ENCODE results near the gene SCGB1D4.
"Not testable (repeated sequence)": the region's sequence is repeated elsewhere in the genome, so short reads cannot be mapped to it uniquely, and the experiment has no call there.

SCGB1D4 gene
- 0 reads per million in 2 experiments for total RNA-seq

GRCh38 chr11:62298975-62299374 is at the start of gene SCGB1D4:
SCGB1D4 (minus strand) TSS chr11:62299075; CDS start chr11:62299010, 65 bp downstream.
- no peak for DNase-seq (ENCODE audit: low read depth)

DNA sequence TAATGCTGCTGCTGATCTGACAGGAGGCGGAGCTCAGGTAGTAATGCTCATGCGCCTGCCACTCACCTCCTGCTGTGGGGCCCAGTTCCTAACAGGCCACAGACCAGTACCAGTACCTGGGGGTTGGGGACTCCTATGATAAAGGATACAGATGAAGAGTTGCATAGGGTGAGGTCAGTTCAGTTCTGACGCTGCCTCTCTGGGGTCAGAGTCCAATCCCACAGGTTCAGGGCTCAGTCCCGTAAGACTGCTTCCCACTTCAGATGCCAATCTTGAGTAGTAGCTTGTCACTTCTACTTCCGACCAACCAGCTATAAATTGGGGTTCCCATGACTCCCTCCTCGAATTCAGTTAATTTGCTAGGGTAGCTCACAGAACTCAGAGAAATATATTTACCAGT is 47.0 kb upstream of the SCGB1D4 start:
- DNase-seq (ENCODE audit: low read depth) = no peak

DNA sequence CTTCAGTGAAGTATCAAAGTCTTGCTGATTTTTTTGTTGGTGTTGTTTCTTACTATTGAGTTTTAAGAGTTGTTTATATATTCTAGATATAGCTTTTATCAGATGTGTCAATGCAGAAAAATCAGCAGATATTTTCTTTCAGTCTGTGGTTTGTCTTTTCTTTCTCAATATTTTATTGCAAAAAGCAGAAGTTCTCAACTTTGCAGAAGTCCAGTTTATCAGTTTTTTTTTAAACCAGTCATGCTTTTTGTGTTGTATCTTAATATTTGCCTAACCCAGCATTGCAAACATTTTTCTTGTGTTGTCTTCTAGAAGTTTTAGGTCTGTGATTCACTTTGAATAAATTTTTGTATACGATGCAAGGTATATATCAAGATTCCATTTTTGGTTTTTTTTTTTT is 45.3 kb upstream of the SCGB1D4 start:
- no peak for DNase-seq (ENCODE audit: low read depth)

DNA sequence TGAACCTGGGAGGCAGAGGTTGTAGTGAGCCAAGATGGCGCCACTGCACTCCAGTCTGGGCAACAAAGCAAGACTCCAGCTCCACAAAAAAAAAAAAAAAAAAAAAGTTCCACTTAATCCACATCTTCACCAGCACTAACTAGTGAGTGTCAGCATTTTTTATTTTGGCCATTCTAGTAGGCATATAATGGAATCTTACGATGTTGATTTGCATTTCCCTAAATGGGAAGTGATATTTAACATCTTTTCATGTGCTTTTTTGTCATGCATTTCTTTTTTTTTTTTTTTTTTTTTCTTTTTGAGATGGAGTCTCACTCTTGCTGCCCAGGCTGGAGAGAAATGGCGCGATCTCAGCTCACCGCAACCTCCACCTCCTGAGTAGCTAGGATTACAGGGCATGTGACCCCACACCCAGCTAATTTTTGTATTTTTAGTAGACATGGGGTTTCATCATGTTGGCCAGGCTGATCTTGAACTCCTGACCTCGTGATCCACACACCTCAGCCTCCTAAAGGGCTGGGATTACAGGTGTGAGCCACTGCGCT is 44.8 kb upstream of the SCGB1D4 start:
- DNase-seq (ENCODE audit: low read depth) = not testable (repeated sequence)

DNA sequence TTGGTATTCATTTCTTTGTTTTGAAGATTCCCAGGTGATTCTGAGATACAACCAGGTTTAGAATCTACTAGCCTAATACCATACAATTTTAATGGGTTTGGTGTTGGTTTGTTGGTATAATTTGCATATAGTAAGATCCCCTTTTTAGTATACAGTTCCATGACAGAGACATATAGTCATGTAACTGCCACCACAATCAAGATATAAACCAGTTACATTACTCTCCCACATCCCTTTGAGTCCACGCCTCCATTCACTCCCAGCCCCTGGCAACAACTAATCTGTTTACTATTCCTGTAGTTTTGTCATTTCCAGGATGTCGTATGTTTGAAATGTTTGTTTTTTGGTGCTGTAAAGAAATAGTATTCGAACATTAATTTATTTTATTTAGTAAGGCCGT is 42.7 kb upstream of the SCGB1D4 start:
- no peak for DNase-seq (ENCODE audit: low read depth)

DNA sequence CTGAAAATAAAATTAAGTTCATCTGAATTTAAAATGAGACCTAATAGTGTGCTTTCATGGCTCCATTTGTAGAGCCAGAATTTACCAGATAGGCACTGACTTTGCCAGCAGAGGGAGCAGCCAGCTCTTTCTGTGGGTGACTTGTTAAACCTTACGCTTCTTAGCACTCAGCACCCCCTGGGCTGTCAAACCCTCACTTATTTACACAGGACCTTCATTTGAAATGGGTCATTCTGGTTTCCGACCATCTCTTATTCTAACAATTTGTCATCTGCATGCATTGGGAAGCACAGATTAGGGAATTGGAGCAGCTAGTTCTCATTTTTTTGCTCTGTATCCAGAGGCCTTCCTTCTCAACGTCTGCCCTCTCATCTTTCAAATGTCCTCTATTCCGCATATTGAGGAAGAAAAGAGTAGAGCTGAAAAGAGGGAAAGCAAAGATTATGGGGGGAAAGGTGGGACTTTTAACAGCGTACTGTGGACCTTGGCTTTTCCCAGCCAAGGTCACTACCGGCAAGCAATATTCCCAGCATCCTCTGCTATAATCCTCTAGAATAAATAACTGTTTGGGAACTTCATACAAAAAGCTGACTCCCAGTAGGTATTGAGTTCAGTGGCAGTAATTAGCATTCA is 41.5 kb upstream of the SCGB1D4 start:
- peak; percentile 46 for DNase-seq (ENCODE audit: low read depth)

GRCh38 chr11:62338218-62338617 is 39.3 kb upstream of the SCGB1D4 start:
- no peak for DNase-seq (ENCODE audit: low read depth)

DNA sequence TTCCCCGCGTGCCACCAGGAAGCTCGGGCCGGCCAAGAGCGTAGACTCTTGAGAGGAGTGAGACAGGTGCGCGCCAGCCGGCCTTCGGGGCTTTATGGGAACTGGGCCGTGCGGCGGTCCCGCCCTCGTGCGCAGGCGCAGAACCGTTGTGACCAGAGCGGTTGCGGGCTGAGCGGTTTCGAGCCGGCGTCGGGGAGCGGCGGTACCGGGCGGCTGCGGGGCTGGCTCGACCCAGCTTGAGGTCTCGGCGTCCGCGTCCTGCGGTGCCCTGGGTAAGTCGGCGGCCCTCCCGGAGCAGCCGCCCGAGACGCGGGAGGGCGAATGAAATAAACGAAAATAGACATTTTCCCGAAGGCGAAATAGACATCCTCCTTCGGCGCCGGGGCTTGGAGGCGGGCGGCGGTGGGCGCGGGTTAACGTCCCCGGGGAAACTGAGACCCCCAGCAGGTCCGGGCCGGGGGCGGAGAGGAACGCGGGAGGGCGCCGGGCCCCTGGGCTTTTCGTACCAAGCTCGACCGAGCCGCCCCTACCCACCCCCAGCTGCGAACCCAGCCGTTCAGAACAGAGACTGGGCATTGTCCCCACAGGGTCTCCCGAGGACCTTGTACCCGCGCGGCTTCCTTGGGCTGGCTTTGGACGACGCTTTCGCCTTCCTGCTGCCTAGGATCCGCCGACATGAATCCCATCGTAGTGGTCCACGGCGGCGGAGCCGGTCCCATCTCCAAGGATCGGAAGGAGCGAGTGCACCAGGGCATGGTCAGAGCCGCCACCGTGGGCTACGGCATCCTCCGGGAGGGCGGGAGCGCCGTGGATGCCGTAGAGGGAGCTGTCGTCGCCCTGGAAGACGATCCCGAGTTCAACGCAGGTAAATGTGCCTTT is 38.7 kb upstream of the SCGB1D4 start, which contains the start of gene ASRGL1:
ASRGL1 (plus strand) TSS at position 146 of the 879 bp plus-strand sequence; CDS start at position 676, 530 bp downstream.
- DNase-seq (ENCODE audit: low read depth) = peak; percentile 59

- DNase-seq (ENCODE audit: low read depth) = not testable (repeated sequence)
These were observed 38.1 kb upstream of the SCGB1D4 start for GRCh38 chr11:62336949-62337302.

GRCh38 chr11:62333768-62334167 is 34.9 kb upstream of the SCGB1D4 start:
- DNase-seq (ENCODE audit: low read depth) = no peak

- DNase-seq (ENCODE audit: low read depth) = not testable (repeated sequence)
These were observed 32.4 kb upstream of the SCGB1D4 start for GRCh38 chr11:62331264-62331663.

GRCh38 chr11:62327541-62327940 is 28.7 kb upstream of the SCGB1D4 start:
- DNase-seq (ENCODE audit: low read depth) = not testable (repeated sequence)

GRCh38 chr11:62326719-62327118 is 27.8 kb upstream of the SCGB1D4 start:
- not testable (repeated sequence) for DNase-seq (ENCODE audit: low read depth)

DNA sequence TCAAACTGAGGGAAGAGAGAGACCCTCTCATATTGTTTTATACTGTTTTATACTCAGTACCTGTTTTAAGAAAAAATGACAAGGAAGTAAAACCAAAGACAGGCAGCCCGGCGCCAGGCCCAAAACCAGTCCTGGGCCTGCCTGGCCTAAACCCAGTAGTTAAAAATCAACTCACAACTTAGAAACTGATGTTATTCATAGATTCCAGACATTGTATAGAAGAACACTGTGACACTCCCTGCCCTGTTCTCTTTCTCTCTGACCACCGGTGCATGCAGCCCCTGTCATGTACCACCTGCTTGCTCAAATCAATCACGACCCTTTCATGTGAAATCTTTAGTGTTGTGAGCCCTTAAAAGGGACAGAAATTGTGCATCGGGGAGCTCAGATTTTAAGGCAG is 26.9 kb upstream of the SCGB1D4 start:
- not testable (repeated sequence) for DNase-seq (ENCODE audit: low read depth)

DNA sequence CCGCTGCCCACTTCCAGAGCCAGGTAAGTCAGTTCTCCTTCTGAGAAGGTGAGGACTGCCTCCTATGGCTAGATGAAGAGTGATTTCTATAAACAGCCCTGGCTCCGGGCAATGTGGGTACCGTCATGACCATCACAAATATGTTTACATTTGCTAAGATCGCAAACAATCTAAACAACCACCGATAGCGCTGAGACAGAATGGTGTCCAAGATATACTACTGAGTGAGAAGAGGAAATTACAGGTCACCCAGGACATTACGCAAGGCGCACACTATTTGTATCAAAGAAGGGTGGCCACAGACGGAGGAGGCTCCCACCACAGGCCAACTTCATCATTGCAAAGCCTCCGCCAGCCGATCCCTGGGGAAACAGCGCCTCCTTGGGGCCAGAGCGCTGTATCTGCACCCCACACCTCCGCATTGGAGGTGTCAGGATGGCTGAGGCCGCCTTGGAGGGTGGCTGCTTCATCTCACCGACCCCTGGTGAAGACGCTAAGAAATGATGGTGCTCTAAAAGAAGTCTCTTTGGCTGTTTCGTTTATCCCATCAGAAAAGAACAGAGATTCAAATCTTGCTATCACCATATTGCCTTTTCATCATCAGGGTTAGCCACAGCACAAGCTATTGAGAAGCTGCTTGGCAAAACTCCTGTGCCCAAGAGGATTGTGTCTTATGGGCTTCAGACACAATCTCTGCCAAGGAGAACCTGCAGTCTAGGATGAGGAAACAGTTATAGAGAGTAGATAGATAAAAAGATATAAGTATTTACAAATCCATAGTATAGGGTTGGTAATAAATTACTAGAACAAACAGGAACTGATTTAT is 26.1 kb upstream of the SCGB1D4 start:
- DNase-seq (ENCODE audit: low read depth) = peak; percentile 31

DNA sequence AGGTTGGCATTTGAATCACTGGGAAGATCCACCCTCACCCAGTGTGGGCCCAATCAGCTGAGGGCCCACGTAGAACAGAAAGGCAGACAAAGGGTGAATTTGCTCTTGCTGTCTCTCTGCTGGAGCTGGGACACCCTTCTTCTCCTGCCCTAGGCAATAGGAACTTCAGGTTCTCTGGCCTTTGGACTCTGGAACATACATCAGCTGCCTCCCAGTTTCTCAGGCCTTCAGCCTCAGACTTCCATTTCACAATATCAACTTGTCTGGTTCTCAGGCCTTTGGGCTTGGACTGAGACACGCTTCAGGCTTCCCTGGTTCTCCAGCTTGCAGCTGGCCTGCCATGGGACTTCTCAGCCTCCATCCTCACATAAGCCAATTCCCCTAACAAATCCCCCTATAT is 23.6 kb upstream of the SCGB1D4 start:
- no peak for DNase-seq (ENCODE audit: low read depth)

DNA sequence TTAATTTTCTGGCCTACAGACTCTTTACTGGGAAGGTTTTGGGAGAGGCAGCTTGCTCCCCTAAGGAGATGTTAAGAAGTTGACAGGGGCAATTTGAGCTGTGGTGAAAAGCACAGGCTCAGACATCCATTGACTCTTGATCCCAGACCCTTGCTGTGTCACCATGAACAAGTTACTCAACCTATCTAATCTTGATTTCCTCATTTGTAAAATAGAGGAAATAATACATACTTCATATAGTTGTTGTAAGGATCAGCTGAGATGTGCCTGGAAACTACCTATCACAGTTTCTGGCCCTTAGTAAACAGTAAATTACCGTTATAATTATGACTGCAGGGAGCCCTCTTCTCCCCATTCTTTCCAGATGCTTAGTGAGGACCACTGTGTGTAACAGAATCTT is 16.6 kb upstream of the SCGB1D4 start:
- no peak for DNase-seq (ENCODE audit: low read depth)

- no peak for DNase-seq (ENCODE audit: low read depth)
These were observed 11.1 kb upstream of the SCGB1D4 start for GRCh38 chr11:62309991-62310390.

DNA sequence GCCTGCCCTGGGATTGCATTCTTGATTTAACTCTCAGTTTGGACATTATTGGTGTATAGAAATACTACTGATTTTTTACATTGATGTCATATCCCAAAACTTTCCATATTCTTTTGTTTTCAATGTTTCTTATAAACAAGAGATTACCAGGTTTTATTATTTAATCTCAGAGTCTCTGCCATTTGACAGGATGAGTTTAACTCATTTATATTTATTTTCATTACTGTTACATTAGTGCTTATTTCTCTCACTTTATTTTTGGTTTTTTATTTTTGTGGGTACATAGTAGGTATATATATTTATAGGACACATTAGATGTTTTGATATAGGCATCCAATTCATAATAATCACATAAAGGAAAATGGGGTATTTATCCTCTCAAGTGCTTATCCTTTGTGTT is 9.1 kb upstream of the SCGB1D4 start:
- no peak for DNase-seq (ENCODE audit: low read depth)

DNA sequence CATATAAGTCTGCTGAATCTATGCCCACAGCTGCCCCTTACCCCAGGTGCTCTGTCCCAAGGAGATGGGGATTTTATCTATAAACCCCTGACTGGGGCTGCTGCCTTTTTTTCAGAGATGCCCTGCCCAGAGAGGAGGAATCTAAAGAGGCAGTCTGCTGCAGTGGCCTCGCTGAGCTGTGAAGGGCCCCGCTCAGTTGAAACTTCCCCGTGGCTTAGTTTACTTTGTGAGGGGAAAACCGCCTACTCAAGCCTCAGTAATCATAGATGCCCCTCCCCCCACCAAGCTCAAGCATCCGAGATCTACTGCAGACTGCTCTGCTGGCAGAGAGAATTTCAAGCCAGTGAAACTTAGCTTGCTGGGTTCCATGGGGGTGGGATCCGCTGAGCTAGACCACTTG is 7.4 kb upstream of the SCGB1D4 start:
- no peak for DNase-seq (ENCODE audit: low read depth)

DNA sequence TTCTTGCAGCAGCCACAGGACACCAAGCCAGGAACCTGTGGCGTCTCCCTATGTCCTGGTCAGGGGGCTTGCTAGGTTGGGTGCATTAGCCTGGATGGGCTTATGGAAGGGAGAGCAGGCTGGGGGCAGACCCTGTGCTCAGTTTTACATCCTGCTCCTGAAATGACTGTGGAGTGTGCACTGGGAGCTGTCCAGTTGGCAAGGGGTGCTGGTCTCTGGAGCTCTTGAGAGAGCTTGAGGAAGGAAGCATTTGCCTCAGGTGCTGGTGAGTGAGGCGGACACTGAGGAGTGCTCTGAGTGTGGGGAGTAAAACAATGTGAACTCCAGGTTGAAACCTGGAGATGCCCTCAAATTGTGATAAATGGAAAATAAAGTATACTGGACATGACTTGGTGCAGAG is 3.4 kb downstream of the SCGB1D4 start:
- no peak for DNase-seq (ENCODE audit: low read depth)

GRCh38 chr11:62280452-62280851 is 18.4 kb downstream of the SCGB1D4 start:
- no peak for DNase-seq (ENCODE audit: low read depth)

All from T follicular helper cell (primary cell).